Gastroesophageal sphincter (tissue), 4 donors: Measurements from ENCODE around the gene SNRNP70. TPM values are rescaled to one million over a fixed set of nuclear protein-coding genes. Genes with fewer than 3 reads are reported as not detected.

Experiments
- ATAC-seq: fragments of 150-250 bp; one replicate; pipeline ENCODE4 v1.9.1; 2016; ENCODE audit warnings: mild to moderate bottlenecking, moderate library complexity
- H3K27ac ChIP-seq, 4 donors: fragments of 200-600 bp; sonication (generic) in 3 of 4; 1 replicate in 3 of 4; 2 replicates in 1 of 4; pipeline ENCODE4 v1.5.1; 2016 to 2019
- H3K27me3 ChIP-seq: fragments of 200-600 bp; sonication (generic); one replicate; pipeline ENCODE4 v1.5.1; 2019
- H3K36me3 ChIP-seq, 2 donors: fragments of 200-600 bp; sonication (generic); one replicate each; pipeline ENCODE4 v1.5.1; 2019; ENCODE audit warnings: control low read depth in 1 of 2
- H3K4me1 ChIP-seq, 3 donors: fragments of 200-600 bp; sonication (generic); 1 replicate in 2 of 3; 2 replicates in 1 of 3; pipeline ENCODE4 v1.5.1; 2016 to 2019; ENCODE audit warnings: control low read depth in 2 of 3
- H3K4me3 ChIP-seq, 2 donors: fragments of 200-600 bp; sonication (generic); one replicate each; pipeline ENCODE4 v1.5.1; 2019; ENCODE audit warnings: mild to moderate bottlenecking in 1 of 2, moderate library complexity in 1 of 2
- H3K9me3 ChIP-seq, 3 donors: fragments of 200-600 bp; sonication (generic); one replicate each; pipeline ENCODE4 v1.5.1; 2017 to 2019; ENCODE audit warnings: control low read depth in 2 of 3
- EP300 ChIP-seq: sonication (generic); formaldehyde crosslinking; IDR thresholded peaks from one replicate; pipeline ENCODE4 v1.6.1; 2017; ENCODE audit warnings: antibody characterized with exemption, mild to moderate bottlenecking
- POLR2A ChIP-seq, 2 donors: fragments of 450-650 bp; IDR thresholded peaks; one replicate each; pipeline ENCODE4 v1.6.1; 2017; ENCODE audit warnings: antibody characterized with exemption in 2 of 2, mild to moderate bottlenecking in 2 of 2, moderate library complexity in 1 of 2
- POLR2AphosphoS5 ChIP-seq: sonication (generic); formaldehyde crosslinking; IDR thresholded peaks from one replicate; pipeline ENCODE4 v1.6.1; 2017; ENCODE audit warnings: antibody characterized with exemption
- WGBS, 2 donors: methylation state at CpG; one replicate each; pipeline ENCODE4 v1.1.5; 2018; ENCODE audit warnings: low coverage in 1 of 2; 5-methylcytosine and 5-hydroxymethylcytosine counted together
- total RNA-seq, 4 donors: library from RNA; depleted of rRNA; stranded (reverse); fragments of >200 nt; gene quantifications; one replicate each; pipeline ENCODE4 v1.1.0, GENCODE V29; 2016
- TF ChIP-seq, protein P1 (sequence below), 4 experiments: fragments of 200-600 bp in 2 of 4; fragments of 450-650 bp in 2 of 4; sonication (generic) in 1 of 4; IDR thresholded peaks; one replicate each; pipeline ENCODE4 v1.5.1; 2017 to 2019; ENCODE audit warnings: antibody characterized with exemption in 4 of 4, mild to moderate bottlenecking in 2 of 4, moderate library complexity in 2 of 4

Gene SNRNP70
- total RNA-seq, 4 donors from 2014 or later: 77.4 to 323 (median 192) TPM

DNA sequence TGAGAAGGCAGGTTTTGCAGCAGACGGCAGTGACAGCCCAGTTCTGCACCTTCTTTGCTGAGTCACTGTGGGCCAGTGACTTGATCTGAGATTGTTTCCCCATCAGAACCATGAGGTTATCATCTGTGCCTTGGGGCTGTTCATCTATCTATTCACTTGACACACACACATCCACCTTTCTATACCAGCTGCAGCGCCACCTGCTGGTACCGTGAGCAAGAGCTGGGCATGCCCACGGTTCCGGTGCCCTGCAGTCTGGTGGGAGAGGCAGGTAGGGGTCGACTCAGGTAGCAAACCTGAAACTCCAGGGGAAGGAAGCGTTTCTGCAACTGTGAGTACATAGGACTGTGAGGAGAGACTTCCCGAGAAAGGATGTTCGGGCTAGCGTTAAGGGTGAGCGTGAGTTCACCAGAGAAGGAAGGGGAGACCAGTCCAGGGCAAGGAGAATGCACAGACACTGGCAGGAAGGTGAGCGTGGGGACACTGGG lies 21.4 kb downstream of the SNRNP70 start:
- Histone ChIP-seq H3K27me3 (no peaks in the 10 kb centered on the region), H3K9me3 (no peaks in the 10 kb centered on the region), H3K27ac (no peak overlapping the region), H3K4me3 (no peak overlapping the region), H3K36me3 (peaks cover 0 to 77% of the 10 kb centered on the region in 2 donors), H3K4me1 (peaks cover 0 to 16% (median 0%) of the 10 kb centered on the region in 3 donors)
- no peak for ATAC-seq
- TF ChIP-seq EP300 (no peak), POLR2AphosphoS5 (no peak), POLR2A (IDR thresholded peaks at IDR 0.05) (no peak)
- TF ChIP-seq, protein P1, sequence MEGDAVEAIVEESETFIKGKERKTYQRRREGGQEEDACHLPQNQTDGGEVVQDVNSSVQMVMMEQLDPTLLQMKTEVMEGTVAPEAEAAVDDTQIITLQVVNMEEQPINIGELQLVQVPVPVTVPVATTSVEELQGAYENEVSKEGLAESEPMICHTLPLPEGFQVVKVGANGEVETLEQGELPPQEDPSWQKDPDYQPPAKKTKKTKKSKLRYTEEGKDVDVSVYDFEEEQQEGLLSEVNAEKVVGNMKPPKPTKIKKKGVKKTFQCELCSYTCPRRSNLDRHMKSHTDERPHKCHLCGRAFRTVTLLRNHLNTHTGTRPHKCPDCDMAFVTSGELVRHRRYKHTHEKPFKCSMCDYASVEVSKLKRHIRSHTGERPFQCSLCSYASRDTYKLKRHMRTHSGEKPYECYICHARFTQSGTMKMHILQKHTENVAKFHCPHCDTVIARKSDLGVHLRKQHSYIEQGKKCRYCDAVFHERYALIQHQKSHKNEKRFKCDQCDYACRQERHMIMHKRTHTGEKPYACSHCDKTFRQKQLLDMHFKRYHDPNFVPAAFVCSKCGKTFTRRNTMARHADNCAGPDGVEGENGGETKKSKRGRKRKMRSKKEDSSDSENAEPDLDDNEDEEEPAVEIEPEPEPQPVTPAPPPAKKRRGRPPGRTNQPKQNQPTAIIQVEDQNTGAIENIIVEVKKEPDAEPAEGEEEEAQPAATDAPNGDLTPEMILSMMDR (IDR thresholded peaks at IDR 0.05): peak in 3 of 4 experiments; percentile 65 to 73 (median 70)
- 59 to 63% methylated on average over 2 to 3 of the region's 12 CpGs for WGBS, 2 donors

DNA sequence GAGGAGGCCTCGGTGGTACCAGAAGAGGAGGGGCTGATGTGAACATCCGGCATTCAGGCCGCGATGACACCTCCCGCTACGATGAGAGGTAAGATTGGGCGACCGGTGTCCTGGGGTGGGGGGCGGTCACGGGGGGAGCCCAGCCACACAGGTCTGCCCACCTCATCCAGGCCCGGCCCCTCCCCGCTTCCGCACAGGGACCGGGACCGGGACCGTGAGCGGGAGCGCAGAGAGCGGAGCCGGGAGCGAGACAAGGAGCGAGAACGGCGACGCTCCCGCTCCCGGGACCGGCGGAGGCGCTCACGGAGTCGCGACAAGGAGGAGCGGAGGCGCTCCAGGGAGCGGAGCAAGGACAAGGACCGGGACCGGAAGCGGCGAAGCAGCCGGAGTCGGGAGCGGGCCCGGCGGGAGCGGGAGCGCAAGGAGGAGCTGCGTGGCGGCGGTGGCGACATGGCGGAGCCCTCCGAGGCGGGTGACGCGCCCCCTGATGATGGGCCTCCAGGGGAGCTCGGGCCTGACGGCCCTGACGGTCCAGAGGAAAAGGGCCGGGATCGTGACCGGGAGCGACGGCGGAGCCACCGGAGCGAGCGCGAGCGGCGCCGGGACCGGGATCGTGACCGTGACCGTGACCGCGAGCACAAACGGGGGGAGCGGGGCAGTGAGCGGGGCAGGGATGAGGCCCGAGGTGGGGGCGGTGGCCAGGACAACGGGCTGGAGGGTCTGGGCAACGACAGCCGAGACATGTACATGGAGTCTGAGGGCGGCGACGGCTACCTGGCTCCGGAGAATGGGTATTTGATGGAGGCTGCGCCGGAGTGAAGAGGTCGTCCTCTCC lies 22.6 kb downstream of the SNRNP70 start:
- H3K9me3 ChIP-seq: no peaks in the 10 kb centered on the region
- peaks cover 0 to 21% (median 0%) of the 10 kb centered on the region in 3 donors for H3K4me1 ChIP-seq
- no peak overlapping the region for H3K27ac ChIP-seq
- peaks cover 0 to 66% of the 10 kb centered on the region in 2 donors for H3K36me3 ChIP-seq
- 85 to 92% methylated on average over 13 to 35 of the region's 93 CpGs for WGBS, 2 donors
- no peaks in the 10 kb centered on the region for H3K27me3 ChIP-seq
- TF ChIP-seq POLR2A (IDR thresholded peaks at IDR 0.05) (no peak), EP300 (no peak), POLR2AphosphoS5 (no peak)
- TF ChIP-seq, protein P1 (IDR thresholded peaks at IDR 0.05): no peak
- no peak overlapping the region for H3K4me3 ChIP-seq
- ATAC-seq: no peak

DNA sequence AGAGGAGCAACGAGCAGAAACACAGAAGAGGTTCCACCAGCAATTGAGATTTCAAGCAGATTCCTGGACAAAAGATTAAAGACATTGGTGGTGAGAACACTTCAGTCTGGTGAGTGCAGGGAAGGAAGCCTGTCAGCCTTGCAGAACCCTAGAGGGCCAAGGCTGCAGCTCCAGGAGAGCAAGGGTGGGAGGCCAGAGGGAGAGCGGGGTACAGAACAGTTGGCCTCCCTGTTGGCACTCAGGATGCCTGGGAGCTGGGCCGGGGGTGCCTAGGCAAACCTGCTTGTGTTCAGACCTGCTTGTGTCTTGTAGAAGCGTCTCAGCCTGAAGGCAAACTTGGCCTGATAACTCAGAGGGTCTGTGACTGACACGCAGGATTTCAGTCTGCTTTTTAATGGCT lies 23.8 kb downstream of the SNRNP70 start:
- 40 to 85% methylated on average over 2 to 3 of the region's 5 CpGs for WGBS, 2 donors
- peaks cover 0 to 53% of the 10 kb centered on the region in 2 donors for H3K36me3 ChIP-seq
- TF ChIP-seq, protein P1 (IDR thresholded peaks at IDR 0.05): no peak
- TF ChIP-seq EP300 (no peak), POLR2A (IDR thresholded peaks at IDR 0.05) (no peak), POLR2AphosphoS5 (no peak)
- ATAC-seq: no peak
- no peaks in the 10 kb centered on the region for H3K9me3 ChIP-seq
- H3K4me3 ChIP-seq: no peak overlapping the region
- no peaks in the 10 kb centered on the region for H3K27me3 ChIP-seq
- H3K4me1 ChIP-seq: peaks cover 0 to 33% (median 3%) of the 10 kb centered on the region in 3 donors
- no peak overlapping the region for H3K27ac ChIP-seq

DNA sequence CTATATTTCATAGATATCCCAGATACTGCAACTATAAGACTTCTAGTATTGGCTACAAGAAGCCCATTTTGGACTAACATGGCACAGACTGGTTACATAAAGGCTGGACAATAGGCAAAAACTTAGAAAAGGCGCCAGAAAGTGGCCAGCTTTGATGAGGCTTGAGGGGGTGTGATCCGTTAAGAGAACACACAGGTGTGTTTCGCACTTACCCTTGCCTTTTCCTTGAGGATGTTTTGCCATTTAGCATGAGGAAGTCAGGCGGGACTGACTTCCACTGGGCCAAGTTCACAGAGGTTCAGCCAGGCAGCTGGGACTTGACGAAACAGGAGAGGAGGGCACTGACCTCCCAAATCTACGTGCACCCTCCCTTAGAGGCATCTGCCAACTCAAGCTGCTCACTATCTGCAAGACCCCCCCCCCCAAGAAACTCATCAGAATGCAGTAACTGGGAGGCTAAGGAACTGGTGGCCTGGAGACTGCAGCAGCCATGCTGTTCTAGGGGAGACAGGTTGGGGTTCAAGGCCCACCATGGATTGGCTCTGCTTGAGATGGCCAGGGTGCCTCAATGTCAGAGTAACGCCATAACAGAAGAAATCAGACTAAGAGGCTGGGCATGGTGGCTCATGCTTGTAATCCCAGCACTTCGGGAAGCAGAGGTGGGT lies 24.4 kb downstream of the SNRNP70 start:
- H3K4me1 ChIP-seq: peaks cover 0 to 35% (median 3%) of the 10 kb centered on the region in 3 donors
- H3K36me3 ChIP-seq: peaks cover 0 to 47% of the 10 kb centered on the region in 2 donors
- no peaks in the 10 kb centered on the region for H3K27me3 ChIP-seq
- 58 to 68% methylated on average over 2 to 8 of the region's 8 CpGs for WGBS, 2 donors
- no peak overlapping the region for H3K4me3 ChIP-seq
- no peak for ATAC-seq
- no peaks in the 10 kb centered on the region for H3K9me3 ChIP-seq
- peak overlapping the region in 1 of 4 donors; percentile 15 for H3K27ac ChIP-seq
- TF ChIP-seq POLR2A (IDR thresholded peaks at IDR 0.05): no peak
- TF ChIP-seq POLR2AphosphoS5: no peak
- TF ChIP-seq EP300: no peak
- TF ChIP-seq, protein P1 (IDR thresholded peaks at IDR 0.05): no peak
